Esophagus squamous epithelium (tissue), 4 donors: ENCODE measurements around the gene KRTAP21-3.

ENCODE experiments used
- CTCF ChIP-seq, 6 experiments: fragments of 450-650 bp in 4 of 6; fragments of 200-600 bp in 2 of 6; sonication (generic) in 2 of 6; IDR thresholded peaks; one replicate each; pipeline ENCODE4 v1.5.1; 2016 to 2019; ENCODE audit warnings: antibody characterized with exemption in 6 of 6, mild to moderate bottlenecking in 4 of 6, moderate library complexity in 4 of 6
- POLR2A ChIP-seq, 4 donors: fragments of 450-650 bp; IDR thresholded peaks; one replicate each; pipeline ENCODE4 v1.6.1; 2017; ENCODE audit warnings: antibody characterized with exemption in 4 of 4, mild to moderate bottlenecking in 4 of 4, moderate library complexity in 3 of 4

- no peak for TF ChIP-seq POLR2A (IDR thresholded peaks at IDR 0.05)
- no peak for TF ChIP-seq CTCF (IDR thresholded peaks at IDR 0.05)
Observed at GRCh38 chr21:30726726-30727125, 8.1 kb upstream of the KRTAP21-3 start.
